Measurements from ENCODE around the gene DOCK6. TPM values are rescaled to one million over a fixed set of nuclear protein-coding genes. Genes with fewer than 3 reads are reported as not detected.
A peak's percentile ranks its signal among the peaks of the same experiment; 100 is the strongest.

DOCK6 gene
- total RNA-seq, 1 experiment from 2014 or later, result 29.4 TPM

DNA sequence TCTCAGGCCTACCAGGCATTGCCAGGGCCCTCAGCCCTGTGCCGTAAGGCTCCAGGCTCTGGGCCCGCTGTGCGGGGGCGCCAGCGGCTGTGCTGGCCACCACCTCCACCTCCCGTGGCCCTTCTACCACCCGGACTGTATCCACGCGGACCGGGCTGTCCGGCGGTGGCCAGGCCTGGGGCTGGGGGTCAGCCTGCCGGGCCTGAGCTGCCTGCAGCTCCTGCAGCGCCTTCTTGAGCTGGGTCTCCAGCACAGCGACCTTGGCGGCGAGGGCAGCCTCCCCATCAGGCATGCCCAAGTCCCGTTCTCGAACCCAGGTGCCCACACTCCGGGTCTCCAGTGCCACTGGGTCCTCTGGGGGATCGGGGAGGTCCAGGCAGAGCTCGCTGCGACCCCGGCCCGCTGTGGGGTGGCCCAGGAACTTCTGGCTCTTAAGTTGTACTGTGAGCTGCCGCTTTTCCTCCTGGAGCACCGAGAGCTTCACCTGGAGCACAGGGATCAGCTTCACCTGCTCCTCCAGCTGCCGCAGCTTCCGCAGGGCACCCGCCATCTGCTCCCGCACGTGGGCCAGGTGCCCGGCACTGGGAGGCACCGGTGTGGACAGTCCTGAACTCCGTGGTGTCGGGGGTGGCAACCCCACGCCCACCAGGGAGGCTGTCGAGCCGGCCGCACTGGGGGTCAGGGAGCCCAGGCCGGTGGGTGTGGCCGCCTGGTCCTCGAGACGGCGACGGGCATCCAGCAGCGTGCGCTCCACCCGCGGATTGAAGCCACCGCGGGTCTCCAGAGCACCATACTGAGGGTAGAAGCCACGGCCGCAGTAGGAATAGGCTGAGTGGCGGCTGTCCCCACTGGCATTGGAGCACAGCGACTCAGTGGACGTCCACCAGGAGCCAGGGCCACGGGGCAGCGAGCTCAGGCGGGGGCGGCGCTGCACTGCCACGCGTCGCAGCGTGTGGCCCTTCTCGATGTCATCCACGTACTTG, 69.1 kb downstream of the DOCK6 start:
- H3K4me3 ChIP-seq (ENCODE audit: low read length), result no peak overlapping the region

DNA sequence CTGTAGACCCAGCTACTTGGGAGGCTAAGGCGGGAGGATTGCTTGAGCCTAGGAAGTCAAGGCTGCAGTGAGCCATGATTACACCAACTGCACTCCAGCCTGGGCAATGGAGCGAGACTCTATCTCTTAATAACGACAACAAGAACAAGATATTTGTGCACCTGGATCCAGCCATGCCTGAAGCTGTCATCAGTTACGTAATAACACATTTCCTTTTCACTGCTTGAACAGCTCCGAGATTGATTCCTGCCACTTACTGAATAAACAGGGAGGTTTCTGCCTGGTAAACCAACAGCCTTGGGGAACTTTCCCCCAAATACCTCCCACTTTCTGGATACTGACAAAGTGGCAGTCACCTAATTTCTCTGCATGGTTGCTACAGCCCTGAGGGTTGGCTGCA, 70.4 kb downstream of the DOCK6 start:
- Histone ChIP-seq H2AFZ (ENCODE audit: low read length) (no peak overlapping the region), H3K4me1 (ENCODE audit: insufficient read depth, low read length) (peaks cover 12% of the 10 kb centered on the region; the same call in 1 of the 2 replicates), H4K20me1 (ENCODE audit: low read length) (no peaks in the 10 kb centered on the region), H3K4me3 (ENCODE audit: low read length) (no peak overlapping the region), H3K27me3 (ENCODE audit: low read length) (no peaks in the 10 kb centered on the region), H3K9me3 (ENCODE audit: low read length) (no peaks in the 10 kb centered on the region), H3F3A (ENCODE audit: low read length, unreplicated experiment) (no peaks in the 10 kb centered on the region), H3K4me2 (ENCODE audit: low read length) (no peak overlapping the region), H3K79me2 (ENCODE audit: low read length) (peaks cover 16% of the 10 kb centered on the region), H3K9ac (ENCODE audit: low read length) (no peak overlapping the region), H3K9me2 (replicated peaks; ENCODE audit: low read length) (no peaks in the 10 kb centered on the region), H3K36me3 (ENCODE audit: low read depth, low read length) (peaks cover 20% of the 10 kb centered on the region), H3K27ac (ENCODE audit: low read length) (no peak overlapping the region)
- no TSS peak for BruUV-seq (replicated peaks)
- TF ChIP-seq EZH2 (IDR thresholded peaks at IDR 0.05; ENCODE audit: low read length, unreplicated experiment) (no peak), EZH2phosphoT487 (IDR thresholded peaks at IDR 0.05; ENCODE audit: borderline replicate concordance, low read length) (no peak)
- TF ChIP-seq, protein P1, sequence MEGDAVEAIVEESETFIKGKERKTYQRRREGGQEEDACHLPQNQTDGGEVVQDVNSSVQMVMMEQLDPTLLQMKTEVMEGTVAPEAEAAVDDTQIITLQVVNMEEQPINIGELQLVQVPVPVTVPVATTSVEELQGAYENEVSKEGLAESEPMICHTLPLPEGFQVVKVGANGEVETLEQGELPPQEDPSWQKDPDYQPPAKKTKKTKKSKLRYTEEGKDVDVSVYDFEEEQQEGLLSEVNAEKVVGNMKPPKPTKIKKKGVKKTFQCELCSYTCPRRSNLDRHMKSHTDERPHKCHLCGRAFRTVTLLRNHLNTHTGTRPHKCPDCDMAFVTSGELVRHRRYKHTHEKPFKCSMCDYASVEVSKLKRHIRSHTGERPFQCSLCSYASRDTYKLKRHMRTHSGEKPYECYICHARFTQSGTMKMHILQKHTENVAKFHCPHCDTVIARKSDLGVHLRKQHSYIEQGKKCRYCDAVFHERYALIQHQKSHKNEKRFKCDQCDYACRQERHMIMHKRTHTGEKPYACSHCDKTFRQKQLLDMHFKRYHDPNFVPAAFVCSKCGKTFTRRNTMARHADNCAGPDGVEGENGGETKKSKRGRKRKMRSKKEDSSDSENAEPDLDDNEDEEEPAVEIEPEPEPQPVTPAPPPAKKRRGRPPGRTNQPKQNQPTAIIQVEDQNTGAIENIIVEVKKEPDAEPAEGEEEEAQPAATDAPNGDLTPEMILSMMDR (conservative IDR thresholded peaks at IDR 0.05; ENCODE audit: low read depth, low read length), result no peak
- POLR2A ChIA-PET (ENCODE audit: unreplicated experiment), result no interaction called here
- DNase-seq, result no peak
- intact Hi-C loops (cut with micrococcal nuclease), result no loop called here
- no peak for ATAC-seq
- CTCF ChIA-PET, result no interaction called here

More for the DNA sequence above, 69.1 kb downstream of the DOCK6 start:
- Histone ChIP-seq H3K27ac (ENCODE audit: low read length) (no peak overlapping the region), H3K9me3 (ENCODE audit: low read length) (no peaks in the 10 kb centered on the region), H3F3A (ENCODE audit: low read length, unreplicated experiment) (no peaks in the 10 kb centered on the region), H3K27me3 (ENCODE audit: low read length) (no peaks in the 10 kb centered on the region), H3K79me2 (ENCODE audit: low read length) (peaks cover 19% of the 10 kb centered on the region), H3K4me2 (ENCODE audit: low read length) (no peak overlapping the region), H3K36me3 (ENCODE audit: low read depth, low read length) (peaks cover 20% of the 10 kb centered on the region), H2AFZ (ENCODE audit: low read length) (no peak overlapping the region), H4K20me1 (ENCODE audit: low read length) (no peaks in the 10 kb centered on the region), H3K9ac (ENCODE audit: low read length) (no peak overlapping the region), H3K9me2 (replicated peaks; ENCODE audit: low read length) (no peaks in the 10 kb centered on the region), H3K4me1 (ENCODE audit: insufficient read depth, low read length) (peaks cover 17% of the 10 kb centered on the region)
- ATAC-seq (no peak), DNase-seq (no peak)
- CTCF ChIA-PET, result no interaction called here
- no TSS peak for BruUV-seq (replicated peaks)
- POLR2A ChIA-PET (ENCODE audit: unreplicated experiment), result no interaction called here
- TF ChIP-seq EZH2 (IDR thresholded peaks at IDR 0.05; ENCODE audit: low read length, unreplicated experiment) (no peak), EZH2phosphoT487 (IDR thresholded peaks at IDR 0.05; ENCODE audit: borderline replicate concordance, low read length) (no peak)
- TF ChIP-seq, protein P1 (conservative IDR thresholded peaks at IDR 0.05; ENCODE audit: low read depth, low read length), result no peak
- intact Hi-C loops (cut with micrococcal nuclease), result no loop called here

DNA sequence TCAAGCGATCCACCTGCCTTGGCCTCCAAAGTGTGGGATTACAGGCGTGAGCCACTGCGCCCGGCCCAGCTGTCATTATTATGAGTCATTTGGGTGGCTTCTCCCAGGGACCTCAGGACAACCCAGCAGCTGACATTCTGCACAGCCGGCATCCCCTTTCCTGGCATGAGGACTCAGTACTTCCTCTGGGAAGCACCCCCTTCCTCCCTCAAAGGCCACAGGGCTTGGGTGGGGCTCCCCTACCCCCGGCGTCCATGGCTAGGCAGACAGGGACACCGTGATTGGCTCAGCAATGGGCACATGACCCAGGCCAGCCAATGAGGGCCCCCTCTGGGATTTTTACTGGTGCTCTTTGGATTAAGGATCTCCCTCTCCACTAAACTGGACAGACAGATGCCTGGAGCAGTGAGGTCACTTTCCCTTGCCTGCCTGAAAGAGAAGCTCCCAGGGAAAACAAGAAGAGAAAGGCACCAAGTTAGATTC, 71.0 kb downstream of the DOCK6 start:
- Histone ChIP-seq H3K4me2 (ENCODE audit: low read length) (no peak overlapping the region), H3K27ac (ENCODE audit: low read length) (no peak overlapping the region), H3K9me3 (ENCODE audit: low read length) (no peaks in the 10 kb centered on the region), H3K9ac (ENCODE audit: low read length) (no peak overlapping the region), H3K9me2 (replicated peaks; ENCODE audit: low read length) (no peaks in the 10 kb centered on the region), H4K20me1 (ENCODE audit: low read length) (no peaks in the 10 kb centered on the region), H3F3A (ENCODE audit: low read length, unreplicated experiment) (no peaks in the 10 kb centered on the region), H3K27me3 (ENCODE audit: low read length) (no peaks in the 10 kb centered on the region), H3K36me3 (ENCODE audit: low read depth, low read length) (peaks cover 20% of the 10 kb centered on the region), H3K4me3 (ENCODE audit: low read length) (no peak overlapping the region), H2AFZ (ENCODE audit: low read length) (no peak overlapping the region), H3K4me1 (ENCODE audit: insufficient read depth, low read length) (peaks cover 7% of the 10 kb centered on the region; the same call in 1 of the 2 replicates), H3K79me2 (ENCODE audit: low read length) (peaks cover 10% of the 10 kb centered on the region)
- CTCF ChIA-PET, result no interaction called here
- ATAC-seq, result peak; percentile 79
- peak; percentile 53 for DNase-seq
- TF ChIP-seq, protein P1 (conservative IDR thresholded peaks at IDR 0.05; ENCODE audit: low read depth, low read length), result no peak
- TF ChIP-seq EZH2 (IDR thresholded peaks at IDR 0.05; ENCODE audit: low read length, unreplicated experiment) (no peak), EZH2phosphoT487 (IDR thresholded peaks at IDR 0.05; ENCODE audit: borderline replicate concordance, low read length) (no peak)
- POLR2A ChIA-PET (ENCODE audit: unreplicated experiment), result no interaction called here
- intact Hi-C loops (cut with micrococcal nuclease), result no loop called here
- BruUV-seq (replicated peaks), result no TSS peak

Measured in PC-3 (cell line).